Fibroblast of villous mesenchyme (primary cell): ENCODE data around the gene PC. TPM values are rescaled to one million over a fixed set of nuclear protein-coding genes. Genes with fewer than 3 reads are reported as not detected.

ENCODE experiments used
- DNase-seq: peaks from one replicate; pipeline ENCODE4 v3.0.0-alpha.2; 2010; ENCODE audit warnings: low read depth
- H3K4me3 ChIP-seq: 2 replicates; pipeline ENCODE4 v1.5.1; 2011; ENCODE audit warnings: low read depth, mild to moderate bottlenecking, low read length
- total RNA-seq: library from RNA; depleted of rRNA; stranded (reverse); fragments of >200 nt; gene quantifications from 2 replicates; pipeline ENCODE4 v1.2.3, GENCODE V29; 2012
- TF ChIP-seq, protein P1 (sequence below): IDR thresholded peaks from 2 replicates; pipeline ENCODE4 v1.5.1; 2012; ENCODE audit warnings: low read depth, mild to moderate bottlenecking, low read length; ENCODE audit not compliant: insufficient read depth

Gene PC
- total RNA-seq, 1 donor = 11.7 TPM

DNA sequence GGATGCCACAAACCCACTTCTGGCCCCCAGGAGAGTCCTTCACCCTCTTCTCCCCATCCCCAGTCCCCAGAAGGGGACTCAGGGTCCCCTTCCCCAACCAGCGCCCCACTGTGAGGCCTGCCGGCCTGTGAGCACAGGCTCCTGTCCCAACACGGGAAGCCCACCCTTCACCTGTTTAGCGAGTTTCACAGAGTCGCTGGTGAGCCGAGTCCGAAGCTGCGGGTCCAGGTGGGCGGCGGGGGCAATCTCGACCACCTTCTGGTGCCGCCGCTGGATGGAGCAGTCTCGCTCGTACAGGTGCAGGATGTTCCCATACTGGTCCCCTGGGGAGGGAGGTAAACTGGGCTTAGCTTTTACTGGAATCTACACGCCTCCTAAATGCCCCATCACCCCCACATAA is 88.1 kb downstream of the PC start:
- H3K4me3 ChIP-seq = no peak overlapping the region
- no peak for DNase-seq
- TF ChIP-seq, protein P1, sequence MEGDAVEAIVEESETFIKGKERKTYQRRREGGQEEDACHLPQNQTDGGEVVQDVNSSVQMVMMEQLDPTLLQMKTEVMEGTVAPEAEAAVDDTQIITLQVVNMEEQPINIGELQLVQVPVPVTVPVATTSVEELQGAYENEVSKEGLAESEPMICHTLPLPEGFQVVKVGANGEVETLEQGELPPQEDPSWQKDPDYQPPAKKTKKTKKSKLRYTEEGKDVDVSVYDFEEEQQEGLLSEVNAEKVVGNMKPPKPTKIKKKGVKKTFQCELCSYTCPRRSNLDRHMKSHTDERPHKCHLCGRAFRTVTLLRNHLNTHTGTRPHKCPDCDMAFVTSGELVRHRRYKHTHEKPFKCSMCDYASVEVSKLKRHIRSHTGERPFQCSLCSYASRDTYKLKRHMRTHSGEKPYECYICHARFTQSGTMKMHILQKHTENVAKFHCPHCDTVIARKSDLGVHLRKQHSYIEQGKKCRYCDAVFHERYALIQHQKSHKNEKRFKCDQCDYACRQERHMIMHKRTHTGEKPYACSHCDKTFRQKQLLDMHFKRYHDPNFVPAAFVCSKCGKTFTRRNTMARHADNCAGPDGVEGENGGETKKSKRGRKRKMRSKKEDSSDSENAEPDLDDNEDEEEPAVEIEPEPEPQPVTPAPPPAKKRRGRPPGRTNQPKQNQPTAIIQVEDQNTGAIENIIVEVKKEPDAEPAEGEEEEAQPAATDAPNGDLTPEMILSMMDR = no peak

DNA sequence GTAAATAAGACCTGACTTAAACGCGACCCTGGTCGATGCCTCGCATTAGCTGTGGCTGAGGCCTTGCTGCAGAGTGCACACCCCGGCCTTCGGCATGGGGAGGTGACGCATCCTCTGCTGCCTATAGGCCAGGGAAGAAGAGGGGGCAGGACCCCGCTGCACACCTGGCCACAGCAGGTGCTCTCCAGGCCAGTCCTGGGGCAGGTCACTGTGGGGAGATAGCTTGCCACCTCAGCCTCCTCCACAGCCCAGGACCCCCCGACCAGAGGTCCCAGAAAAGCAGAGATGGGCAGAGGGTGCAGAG is 88.7 kb downstream of the PC start:
- TF ChIP-seq, protein P1 = no peak
- no peak for DNase-seq
- no peak overlapping the region for H3K4me3 ChIP-seq

DNA sequence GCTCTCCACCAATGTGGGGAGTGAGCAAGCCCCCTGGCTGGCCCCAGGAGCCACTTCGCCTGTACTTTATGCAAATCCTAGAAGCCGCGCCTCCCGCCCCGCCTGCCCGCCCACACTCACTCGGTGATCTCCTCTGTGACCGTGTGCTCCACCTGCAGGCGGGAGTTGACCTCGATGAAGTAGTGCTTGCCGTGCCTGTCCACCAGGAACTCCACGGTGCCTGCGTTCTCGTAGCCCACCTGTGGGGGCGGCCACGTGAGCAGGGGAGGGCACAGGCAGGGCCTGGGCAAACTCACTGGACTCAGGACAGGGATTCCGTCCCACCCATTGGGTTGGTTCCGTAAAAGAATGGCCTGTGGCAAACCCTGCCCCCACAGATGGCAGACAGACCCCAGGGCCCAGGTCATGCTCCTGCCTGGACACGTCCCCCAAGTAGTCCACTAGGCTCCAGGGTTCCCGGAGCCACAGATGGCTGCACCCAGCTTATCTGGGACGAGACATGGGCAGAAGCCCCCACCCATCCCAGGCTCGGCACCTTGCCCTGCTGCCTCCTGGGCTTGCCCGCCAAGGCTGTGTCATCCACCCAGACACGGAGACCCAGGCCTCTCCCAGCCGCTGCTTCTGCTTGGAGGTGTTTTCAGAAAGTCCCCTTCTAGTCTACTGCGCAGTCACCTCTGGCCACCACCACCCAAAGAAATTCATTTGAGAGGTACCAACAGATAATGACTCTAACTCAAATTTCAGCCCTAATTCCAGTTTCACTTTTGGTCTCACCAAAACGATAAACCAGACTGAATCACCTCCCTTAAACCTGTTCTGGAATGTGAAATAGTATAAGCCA is 89.2 kb downstream of the PC start:
- TF ChIP-seq, protein P1 = no peak
- no peak overlapping the region for H3K4me3 ChIP-seq
- DNase-seq = no peak

DNA sequence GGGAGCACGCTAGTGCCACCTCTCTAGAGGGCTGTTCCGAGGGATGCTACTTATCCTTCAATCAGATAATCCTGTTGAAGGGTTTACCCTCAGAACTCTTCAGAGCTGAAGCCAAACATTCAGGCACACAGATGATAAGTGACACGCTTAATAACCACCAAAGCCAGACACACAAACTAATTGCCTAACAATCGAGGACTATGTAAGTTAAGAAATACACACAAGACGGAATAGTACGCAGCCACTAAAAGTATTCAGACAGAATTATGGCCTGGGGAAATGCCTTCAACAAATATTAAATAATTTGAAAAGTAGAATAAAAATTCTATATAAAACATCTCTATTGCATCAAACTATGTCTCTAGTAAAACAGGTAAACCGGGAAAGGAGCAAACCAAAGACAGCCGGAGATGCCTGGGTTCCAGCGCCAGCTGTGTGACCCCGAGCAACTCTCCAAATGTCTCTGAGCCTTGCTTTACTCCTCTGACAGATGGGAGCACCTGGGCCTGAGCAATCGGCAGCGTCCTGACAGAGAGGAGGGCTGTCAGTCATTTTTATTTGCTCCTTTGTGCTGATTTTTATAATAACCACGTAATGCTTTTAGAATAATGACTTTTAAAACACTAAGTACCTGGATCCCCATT is 90.0 kb downstream of the PC start:
- TF ChIP-seq, protein P1 = no peak
- no peak overlapping the region for H3K4me3 ChIP-seq
- no peak for DNase-seq

DNA sequence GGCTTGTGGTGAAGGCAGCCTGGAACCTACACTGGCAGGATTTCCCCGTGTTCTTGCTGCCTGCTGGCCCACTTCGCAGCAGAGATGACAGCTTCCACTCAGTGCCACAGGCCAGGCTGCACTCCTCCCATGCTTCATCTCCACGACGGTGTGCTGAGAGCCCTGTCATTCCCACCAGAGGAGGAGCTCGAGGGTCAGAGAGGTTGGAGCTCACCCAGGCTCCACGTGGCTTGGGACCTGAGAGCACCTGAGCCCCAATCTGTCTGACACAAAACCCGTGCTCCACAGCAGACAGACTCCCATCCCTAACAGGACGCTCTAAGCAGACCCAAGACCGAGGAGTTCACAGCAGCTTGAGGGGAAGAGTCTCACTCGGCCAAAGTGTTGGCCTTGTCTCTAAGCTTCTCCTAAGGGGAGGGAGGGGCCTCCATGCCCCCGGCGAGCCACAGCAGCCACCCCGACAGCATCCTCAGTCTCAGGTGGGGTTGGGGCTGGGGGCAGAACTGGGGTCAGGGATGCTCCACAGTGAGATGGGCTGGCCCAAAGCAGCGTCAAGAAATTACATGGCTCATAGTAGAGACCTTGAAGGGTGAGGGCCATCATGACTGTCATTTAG is 90.7 kb downstream of the PC start:
- no peak overlapping the region for H3K4me3 ChIP-seq
- TF ChIP-seq, protein P1 = no peak
- DNase-seq = no peak

DNA sequence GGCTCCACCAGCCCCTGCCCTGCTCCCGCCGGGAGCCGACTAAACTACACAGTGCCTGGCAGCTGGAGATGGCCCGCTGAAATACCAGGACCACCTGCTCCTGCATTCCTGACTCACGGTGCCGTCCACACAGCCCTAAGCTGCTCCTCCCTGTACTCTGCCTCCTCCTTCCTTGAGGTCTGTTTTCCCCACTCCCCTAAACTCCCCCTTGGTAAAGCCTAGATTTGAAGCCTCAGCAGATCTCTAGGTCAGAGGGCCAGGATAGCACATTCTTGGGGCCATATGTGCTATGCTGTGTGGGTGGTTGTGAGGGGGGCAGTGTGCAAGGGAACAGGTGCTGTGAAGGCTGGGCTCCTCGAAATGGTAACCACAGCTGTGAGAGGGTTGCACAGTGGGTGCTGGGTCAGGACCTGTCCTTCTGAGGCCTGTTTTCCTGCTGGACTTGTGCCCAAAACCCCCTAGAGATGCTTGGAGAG is 91.6 kb downstream of the PC start:
- TF ChIP-seq, protein P1 = no peak
- DNase-seq = no peak
- no peak overlapping the region for H3K4me3 ChIP-seq
